Vagina (tissue), 2 donors: ENCODE data around the gene UMODL1. TPM values are rescaled to one million over a fixed set of nuclear protein-coding genes. Genes with fewer than 3 reads are reported as not detected.

ENCODE experiments used
- DNase-seq, 2 donors: peaks; one replicate each; pipeline ENCODE4 v3.0.0-alpha.2; 2017; ENCODE audit errors: extremely low spot score in 2 of 2
- H3K27ac ChIP-seq: fragments of 200-600 bp; sonication (generic); one replicate; pipeline ENCODE4 v1.5.1; 2019
- H3K27me3 ChIP-seq: fragments of 200-600 bp; sonication (generic); one replicate; pipeline ENCODE4 v1.5.1; 2019
- H3K36me3 ChIP-seq, 2 donors: fragments of 200-600 bp; sonication (generic); one replicate each; pipeline ENCODE4 v1.5.1; 2017 to 2019
- H3K4me1 ChIP-seq: fragments of 200-600 bp; sonication (generic); one replicate; pipeline ENCODE4 v1.5.1; 2019
- H3K4me3 ChIP-seq, 2 donors: fragments of 200-600 bp; sonication (generic); 1 replicate in 1 of 2; 2 replicates in 1 of 2; pipeline ENCODE4 v1.5.1; 2016 to 2019
- H3K9me3 ChIP-seq: fragments of 200-600 bp; sonication (generic); one replicate; pipeline ENCODE4 v1.5.1; 2019
- CTCF ChIP-seq, 3 experiments: fragments of 450-650 bp in 2 of 3; fragments of 200-600 bp in 1 of 3; sonication (generic) in 1 of 3; IDR thresholded peaks; one replicate each; pipeline ENCODE4 v1.5.1; 2017 to 2019; ENCODE audit warnings: antibody characterized with exemption in 3 of 3, mild to moderate bottlenecking in 2 of 3, moderate library complexity in 2 of 3
- POLR2A ChIP-seq, 2 donors: fragments of 450-650 bp; IDR thresholded peaks; one replicate each; pipeline ENCODE4 v1.6.1; 2017; ENCODE audit warnings: antibody characterized with exemption in 2 of 2, mild to moderate bottlenecking in 2 of 2, moderate library complexity in 2 of 2
- POLR2AphosphoS5 ChIP-seq, 2 donors: sonication (generic); formaldehyde crosslinking; IDR thresholded peaks; one replicate each; pipeline ENCODE4 v1.9.0; 2017; ENCODE audit warnings: antibody characterized with exemption in 2 of 2, mild to moderate bottlenecking in 2 of 2, low read depth in 1 of 2; ENCODE audit not compliant: insufficient read depth in 1 of 2
- intact Hi-C: fragments of 100-400 bp; cut with DNase I; formaldehyde crosslinking; loops from one replicate; pipeline ENCODE4 v1.15.1; 2023
- total RNA-seq: library from RNA; depleted of rRNA; stranded (reverse); fragments of >200 nt; gene quantifications from one replicate; pipeline ENCODE4 v1.2.3, GENCODE V29; 2016

UMODL1 gene
- total RNA-seq, 1 donor from 2014 or later = not detected

GRCh38 chr21:42025376-42026081, 45.6 kb upstream of the UMODL1 start:
- Histone ChIP-seq H3K27ac (peak overlapping the region; percentile 33), H3K4me1 (peaks cover 12% of the 10 kb centered on the region), H3K9me3 (no peaks in the 10 kb centered on the region), H3K36me3 (no peaks in the 10 kb centered on the region), H3K27me3 (no peaks in the 10 kb centered on the region), H3K4me3 (no peak overlapping the region)
- no peak for DNase-seq
- intact Hi-C loops = loop anchor here (10.0 kb wide), 1 partner anchor 79 kb away; no protein-coding TSS in a partner anchor
- TF ChIP-seq CTCF (IDR thresholded peaks at IDR 0.05) (no peak), POLR2A (IDR thresholded peaks at IDR 0.05) (no peak), POLR2AphosphoS5 (IDR thresholded peaks at IDR 0.05; ENCODE audit: insufficient read depth in 1 of 2, low read depth in 1 of 2) (no peak)

- peak overlapping the region; percentile 33 for H3K27ac ChIP-seq
Measured at GRCh38 chr21:42026082-42026435, 45.1 kb upstream of the UMODL1 start.

GRCh38 chr21:42027085-42027821, 43.9 kb upstream of the UMODL1 start:
- peaks cover 12% of the 10 kb centered on the region for H3K4me1 ChIP-seq
- no peak overlapping the region for H3K4me3 ChIP-seq
- intact Hi-C loops = loop anchor here (10.0 kb wide), 1 partner anchor 78 kb away; no protein-coding TSS in a partner anchor
- H3K27me3 ChIP-seq = no peaks in the 10 kb centered on the region
- no peak overlapping the region for H3K27ac ChIP-seq
- H3K9me3 ChIP-seq = no peaks in the 10 kb centered on the region
- no peak for TF ChIP-seq POLR2A (IDR thresholded peaks at IDR 0.05)
- TF ChIP-seq POLR2AphosphoS5 (IDR thresholded peaks at IDR 0.05; ENCODE audit: insufficient read depth in 1 of 2, low read depth in 1 of 2) = no peak
- TF ChIP-seq CTCF (IDR thresholded peaks at IDR 0.05) = no peak
- no peak for DNase-seq
- no peaks in the 10 kb centered on the region for H3K36me3 ChIP-seq

More at GRCh38 chr21:42026082-42026435, 45.1 kb upstream of the UMODL1 start:
- TF ChIP-seq CTCF (IDR thresholded peaks at IDR 0.05) (no peak), POLR2A (IDR thresholded peaks at IDR 0.05) (no peak), POLR2AphosphoS5 (IDR thresholded peaks at IDR 0.05; ENCODE audit: insufficient read depth in 1 of 2, low read depth in 1 of 2) (no peak)
- Histone ChIP-seq H3K36me3 (no peaks in the 10 kb centered on the region), H3K9me3 (no peaks in the 10 kb centered on the region), H3K27me3 (no peaks in the 10 kb centered on the region), H3K4me1 (peaks cover 12% of the 10 kb centered on the region), H3K4me3 (no peak overlapping the region)
- DNase-seq = no peak
- intact Hi-C loops = loop anchor here (10.0 kb wide), 1 partner anchor 79 kb away; no protein-coding TSS in a partner anchor

- peak overlapping the region; percentile 69 for H3K27ac ChIP-seq
- intact Hi-C loops = loop anchor here (10.0 kb wide), 1 partner anchor 77 kb away; no protein-coding TSS in a partner anchor
- H3K36me3 ChIP-seq = no peaks in the 10 kb centered on the region
- no peak for TF ChIP-seq POLR2AphosphoS5 (IDR thresholded peaks at IDR 0.05; ENCODE audit: insufficient read depth in 1 of 2, low read depth in 1 of 2)
- TF ChIP-seq CTCF (IDR thresholded peaks at IDR 0.05) = no peak
- no peak for TF ChIP-seq POLR2A (IDR thresholded peaks at IDR 0.05)
- H3K27me3 ChIP-seq = no peaks in the 10 kb centered on the region
- no peaks in the 10 kb centered on the region for H3K9me3 ChIP-seq
- peaks cover 12% of the 10 kb centered on the region for H3K4me1 ChIP-seq
- DNase-seq = no peak
- no peak overlapping the region for H3K4me3 ChIP-seq
Measured at GRCh38 chr21:42027822-42028765, 43.0 kb upstream of the UMODL1 start.
